Esophagus muscularis mucosa (tissue), 3 donors: ENCODE measurements around the gene C1S.

Experiments used
- CTCF ChIP-seq, 3 experiments: fragments of 200-600 bp in 2 of 3; fragments of 450-650 bp in 1 of 3; sonication (generic) in 2 of 3; IDR thresholded peaks; one replicate each; pipeline ENCODE4 v1.5.1; 2017 to 2019; ENCODE audit warnings: antibody characterized with exemption in 3 of 3, mild to moderate bottlenecking in 2 of 3, moderate library complexity in 1 of 3
- POLR2A ChIP-seq: fragments of 450-650 bp; IDR thresholded peaks from one replicate; pipeline ENCODE4 v1.6.1; 2017; ENCODE audit warnings: antibody characterized with exemption, moderate library complexity, mild to moderate bottlenecking, low read depth
- POLR2AphosphoS5 ChIP-seq, 2 donors: sonication (generic); formaldehyde crosslinking; IDR thresholded peaks; one replicate each; pipeline ENCODE4 v1.6.1; 2017; ENCODE audit warnings: antibody characterized with exemption in 2 of 2

DNA sequence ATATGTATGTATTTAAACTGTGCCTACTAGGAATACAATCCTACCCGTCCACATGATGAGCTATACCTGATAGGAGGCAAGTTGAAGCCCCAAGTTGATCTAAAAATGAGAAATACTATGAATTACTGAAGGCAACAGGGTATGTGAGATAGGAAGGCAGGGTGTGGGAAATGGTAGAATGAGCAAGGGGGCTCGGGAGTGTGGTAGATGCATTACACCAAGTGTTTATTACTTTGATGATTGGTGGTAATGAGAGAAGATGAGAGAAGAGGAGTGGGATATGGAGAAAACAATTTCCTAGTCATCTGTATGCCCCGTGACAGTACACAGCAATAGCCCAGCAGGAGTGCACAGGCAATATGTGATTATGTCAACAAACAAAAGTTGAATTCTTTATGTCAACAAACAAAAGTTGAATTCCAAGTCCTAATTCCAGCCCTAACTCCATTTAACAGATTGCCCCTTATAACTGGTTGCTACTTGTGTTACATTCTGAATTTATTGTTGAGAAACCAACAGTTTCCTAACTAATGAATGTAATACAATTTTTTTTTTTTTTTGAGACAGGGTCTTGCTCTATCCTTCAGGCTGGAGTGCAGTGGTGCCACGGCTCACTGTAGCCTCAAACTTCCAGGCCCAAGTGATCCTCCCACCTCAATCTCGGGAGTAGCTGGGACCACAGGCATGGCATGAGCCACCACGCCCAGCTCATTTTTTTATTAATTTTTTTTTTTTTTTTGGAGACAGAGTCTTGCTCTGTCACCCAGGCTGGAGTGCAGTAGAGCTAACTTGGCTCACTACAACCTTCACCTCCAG, 44.8 kb upstream of the C1S start:
- TF ChIP-seq CTCF (IDR thresholded peaks at IDR 0.05): no peak
- no peak for TF ChIP-seq POLR2A
- TF ChIP-seq POLR2AphosphoS5 (IDR thresholded peaks at IDR 0.05): no peak
